ENCODE results near the gene ZSWIM3.

The ZSWIM3 gene

GRCh38 chr20:45857114-45857881 lies at the start of gene ZSWIM3, which contains the start of gene ACOT8:
Gene ZSWIM3 (plus strand): TSS chr20:45857614. CDS start chr20:45857826, 212 bp downstream.
Gene ACOT8 (minus strand): TSS chr20:45857392. CDS start chr20:45857315, 77 bp downstream.
- Histone ChIP-seq H3K4me1 (ENCODE audit: control insufficient read depth, low read length) (peaks cover 22% of the 10 kb centered on the region), H3K9me2 (replicated peaks; ENCODE audit: control insufficient read depth, low read length) (no peaks in the 10 kb centered on the region), H3K79me2 (ENCODE audit: control insufficient read depth, low read length) (peaks cover 31% of the 10 kb centered on the region), H4K20me1 (ENCODE audit: control insufficient read depth, insufficient read depth, low read depth, low read length) (no peaks in the 10 kb centered on the region), H3F3A (ENCODE audit: control insufficient read depth, insufficient read depth) (no peaks in the 10 kb centered on the region), H3K4me3 (ENCODE audit: low read length) (peak within 1 kb of the TSS; percentile 78), H3K27me3 (ENCODE audit: control insufficient read depth, low read length) (no peaks in the 10 kb centered on the region), H3K9me3 (ENCODE audit: control insufficient read depth, insufficient read depth, low read length) (no peaks in the 10 kb centered on the region), H3K36me3 (ENCODE audit: control insufficient read depth, low read length) (0 out of 2 replicates have a peak, but pooled peaks cover 6% of the 10 kb centered on the region), H3K27ac (ENCODE audit: low read depth, low read length) (peak within 1 kb of the TSS; percentile 47), H3K4me2 (ENCODE audit: low read length) (peak within 1 kb of the TSS; percentile 82)
- TF ChIP-seq CTCF (IDR thresholded peaks at IDR 0.05; ENCODE audit: low read depth, low read length, poor library complexity, severe bottlenecking) (no peak), EZH2phosphoT487 (IDR thresholded peaks at IDR 0.05; ENCODE audit: borderline replicate concordance, low read length) (no peak)

- peaks cover 3% of the 10 kb centered on the region for H3F3A ChIP-seq (ENCODE audit: control insufficient read depth, insufficient read depth)
- no peak overlapping the region for H3K27ac ChIP-seq (ENCODE audit: low read depth, low read length)
- no peaks in the 10 kb centered on the region for H3K27me3 ChIP-seq (ENCODE audit: control insufficient read depth, low read length)
- H3K9me3 ChIP-seq (ENCODE audit: control insufficient read depth, insufficient read depth, low read length), result no peaks in the 10 kb centered on the region
- peaks cover 73% of the 10 kb centered on the region for H3K36me3 ChIP-seq (ENCODE audit: control insufficient read depth, low read length)
- no peak for TF ChIP-seq CTCF (IDR thresholded peaks at IDR 0.05; ENCODE audit: low read depth, low read length, poor library complexity, severe bottlenecking)
- no peak for TF ChIP-seq EZH2phosphoT487 (IDR thresholded peaks at IDR 0.05; ENCODE audit: borderline replicate concordance, low read length)
- no peak overlapping the region for H3K4me2 ChIP-seq (ENCODE audit: low read length)
- peaks cover 22% of the 10 kb centered on the region for H3K79me2 ChIP-seq (ENCODE audit: control insufficient read depth, low read length)
- no peaks in the 10 kb centered on the region for H3K9me2 ChIP-seq (replicated peaks; ENCODE audit: control insufficient read depth, low read length)
- H4K20me1 ChIP-seq (ENCODE audit: control insufficient read depth, insufficient read depth, low read depth, low read length), result no peaks in the 10 kb centered on the region
- H3K4me1 ChIP-seq (ENCODE audit: control insufficient read depth, low read length), result peaks cover 13% of the 10 kb centered on the region
- H3K4me3 ChIP-seq (ENCODE audit: low read length), result no peak overlapping the region
These were observed 47.0 kb upstream of the ZSWIM3 start for GRCh38 chr20:45810191-45810970.

- H3K4me3 ChIP-seq (ENCODE audit: low read length), result peak within 1 kb of the TSS; percentile 95
- peaks cover 13% of the 10 kb centered on the region for H3K4me1 ChIP-seq (ENCODE audit: control insufficient read depth, low read length)
- H4K20me1 ChIP-seq (ENCODE audit: control insufficient read depth, insufficient read depth, low read depth, low read length), result peaks cover 3% of the 10 kb centered on the region; the same call in 1 of the 2 replicates
- H3K36me3 ChIP-seq (ENCODE audit: control insufficient read depth, low read length), result peaks cover 84% of the 10 kb centered on the region
- H3K9me3 ChIP-seq (ENCODE audit: control insufficient read depth, insufficient read depth, low read length), result no peaks in the 10 kb centered on the region
- H3K9me2 ChIP-seq (replicated peaks; ENCODE audit: control insufficient read depth, low read length), result no peaks in the 10 kb centered on the region
- peaks cover 22% of the 10 kb centered on the region for H3K79me2 ChIP-seq (ENCODE audit: control insufficient read depth, low read length)
- H3K27me3 ChIP-seq (ENCODE audit: control insufficient read depth, low read length), result no peaks in the 10 kb centered on the region
- peaks cover 22% of the 10 kb centered on the region for H3F3A ChIP-seq (ENCODE audit: control insufficient read depth, insufficient read depth)
- peak within 1 kb of the TSS; percentile 78 for H3K27ac ChIP-seq (ENCODE audit: low read depth, low read length)
- TF ChIP-seq EZH2phosphoT487 (IDR thresholded peaks at IDR 0.05; ENCODE audit: borderline replicate concordance, low read length) (no peak), CTCF (IDR thresholded peaks at IDR 0.05; ENCODE audit: low read depth, low read length, poor library complexity, severe bottlenecking) (no peak)
- peak within 1 kb of the TSS; percentile 67 for H3K4me2 ChIP-seq (ENCODE audit: low read length)
These were observed 45.0 kb upstream of the ZSWIM3 start, which contains the start of gene UBE2C for GRCh38 chr20:45812157-45813005. Gene UBE2C (plus strand): TSS chr20:45812644. CDS start chr20:45812696, 52 bp downstream.

All from DOHH2 (cell line).